ENCODE results near the gene GALNT17. TPM values are rescaled to one million over a fixed set of nuclear protein-coding genes. Genes with fewer than 3 reads are reported as not detected.
A peak's percentile ranks its signal among the peaks of the same experiment; 100 is the strongest.

Gene GALNT17
- total and polyA plus RNA-seq, 11 donors, result 16.9 to 116 (median 73.1) TPM

DNA sequence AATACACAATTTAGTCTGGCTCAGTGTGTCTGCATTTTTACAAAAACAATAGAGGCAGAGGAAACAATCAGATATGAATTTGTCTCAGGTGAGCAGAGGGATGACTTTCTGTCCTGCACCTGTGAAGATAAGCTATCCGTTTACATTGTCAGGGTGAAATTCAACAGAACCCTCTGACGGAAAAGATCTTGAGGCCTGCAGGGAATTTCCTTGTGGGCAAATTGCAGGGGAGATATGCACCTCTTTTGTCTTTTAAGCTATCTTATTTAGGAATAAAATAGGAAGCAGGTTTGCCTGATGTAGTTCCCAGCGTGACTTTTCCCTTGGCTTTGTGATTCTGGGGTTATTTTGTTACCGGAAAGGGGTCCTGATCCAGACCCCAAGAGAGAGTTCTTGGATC, 325.1 kb downstream of the GALNT17 start:
- H3K36me3 ChIP-seq, result no peaks in the 10 kb centered on the region
- no peak for ATAC-seq
- no peaks in the 10 kb centered on the region for H3K27me3 ChIP-seq
- no peak for DNase-seq
- H3K4me3 ChIP-seq, result no peak overlapping the region
- intact Hi-C loops (cut with DNase I), result loop anchor here in 1 of 10 donors (10.0 kb wide), 1 partner anchor 158 kb away; no protein-coding TSS in a partner anchor
- no peaks in the 10 kb centered on the region for H3K9me3 ChIP-seq
- WGBS, 4 donors, result 45 to 61% (median 50%) methylated on average over 4 of the region's 4 CpGs
- peaks cover 0 to 31% (median 6%) of the 10 kb centered on the region in 12 donors for H3K4me1 ChIP-seq
- H3K27ac ChIP-seq, result peak overlapping the region in 3 of 12 donors; percentile 41 to 62 (median 61)
- TF ChIP-seq POLR2A (IDR thresholded peaks at IDR 0.05) (no peak), CTCF (IDR thresholded peaks at IDR 0.05) (no peak)

DNA sequence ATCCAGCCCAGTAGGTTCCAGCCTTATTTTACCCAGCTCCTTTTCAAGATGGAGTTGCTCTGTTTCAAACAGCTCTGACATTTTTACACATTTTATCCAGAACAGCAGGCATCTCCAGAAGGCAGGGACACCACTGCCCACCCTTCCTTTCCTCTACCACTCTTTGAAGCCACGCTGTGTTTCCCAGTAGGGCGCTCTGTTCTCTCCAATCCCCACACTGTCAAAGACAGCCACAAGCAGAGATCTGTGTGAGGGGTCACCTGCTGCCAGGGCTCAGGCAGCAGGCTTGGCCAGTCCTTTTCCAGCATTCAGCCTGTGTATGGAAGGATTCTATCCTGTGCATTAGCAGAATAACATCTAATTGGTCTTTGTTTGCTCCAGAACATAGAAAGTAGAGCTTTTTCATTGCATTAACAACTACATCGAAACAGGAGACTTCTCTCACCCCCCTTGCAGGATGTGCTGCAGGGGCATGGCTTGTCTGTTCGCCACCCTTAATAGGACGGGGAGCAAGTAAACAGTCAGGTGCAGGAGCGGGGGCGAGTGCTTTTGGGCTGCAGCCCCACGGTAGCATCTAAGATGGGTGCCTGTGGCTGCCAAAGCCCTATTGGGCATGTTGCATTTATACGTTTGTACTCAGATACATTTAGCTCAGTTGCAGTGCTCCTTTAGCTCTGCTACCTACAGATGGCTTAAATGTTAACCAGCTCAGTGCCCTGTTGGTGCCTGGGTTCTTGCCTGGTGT, 326.1 kb downstream of the GALNT17 start:
- no peak overlapping the region for H3K4me3 ChIP-seq
- peak; percentile 68 to 84 (median 80) for ATAC-seq
- 31 to 40% (median 37%) methylated on average over 8 to 9 of the region's 9 CpGs for WGBS, 4 donors
- peak in 1 of 5 donors; percentile 30 for DNase-seq
- TF ChIP-seq CTCF (IDR thresholded peaks at IDR 0.05) (no peak), POLR2A (IDR thresholded peaks at IDR 0.05) (no peak)
- intact Hi-C loops (cut with DNase I), result loop anchor here in 1 of 10 donors (10.0 kb wide), 1 partner anchor 157 kb away; no protein-coding TSS in a partner anchor
- no peaks in the 10 kb centered on the region for H3K9me3 ChIP-seq
- peaks cover 0 to 32% (median 7%) of the 10 kb centered on the region in 12 donors for H3K4me1 ChIP-seq
- H3K27me3 ChIP-seq, result no peaks in the 10 kb centered on the region
- no peaks in the 10 kb centered on the region for H3K36me3 ChIP-seq
- peak overlapping the region in 8 of 12 donors; percentile 4 to 65 (median 40) for H3K27ac ChIP-seq

DNA sequence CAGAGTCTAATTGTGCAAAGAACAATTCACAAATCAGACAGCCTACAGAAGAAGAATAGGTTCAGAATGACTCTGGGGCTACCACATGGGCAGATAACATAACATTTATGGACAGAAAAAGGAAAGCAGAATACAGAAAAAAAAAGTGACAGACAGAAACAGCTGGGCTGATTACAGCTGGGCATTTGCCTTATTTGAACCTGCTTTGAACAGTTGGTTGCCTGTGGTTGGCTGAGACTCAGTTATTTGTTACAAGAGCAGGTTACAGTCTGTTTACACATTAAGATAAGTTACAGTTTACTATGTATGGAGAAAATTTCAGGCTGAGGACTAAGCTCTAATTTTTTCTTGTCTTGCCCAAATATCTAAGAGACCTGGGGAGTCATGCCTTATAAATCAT, 327.2 kb downstream of the GALNT17 start:
- intact Hi-C loops (cut with DNase I), result loop anchor here in 1 of 10 donors (10.0 kb wide), 1 partner anchor 156 kb away; no protein-coding TSS in a partner anchor
- TF ChIP-seq CTCF (IDR thresholded peaks at IDR 0.05) (no peak), POLR2A (IDR thresholded peaks at IDR 0.05) (no peak)
- H3K27ac ChIP-seq, result peak overlapping the region in 5 of 12 donors; percentile 14 to 39 (median 33)
- H3K4me1 ChIP-seq, result peaks cover 0 to 37% (median 10%) of the 10 kb centered on the region in 12 donors
- H3K4me3 ChIP-seq, result no peak overlapping the region
- DNase-seq, result no peak
- no peaks in the 10 kb centered on the region for H3K36me3 ChIP-seq
- no peaks in the 10 kb centered on the region for H3K9me3 ChIP-seq
- H3K27me3 ChIP-seq, result no peaks in the 10 kb centered on the region
- peak in 1 of 4 donors; percentile 16 for ATAC-seq

GRCh38 chr7:71461572-71461971, 329.6 kb downstream of the GALNT17 start:
- ATAC-seq, result no peak
- peak overlapping the region in 1 of 12 donors; percentile 12 for H3K27ac ChIP-seq
- no peaks in the 10 kb centered on the region for H3K27me3 ChIP-seq
- H3K9me3 ChIP-seq, result no peaks in the 10 kb centered on the region
- no peak for DNase-seq
- peaks cover 0 to 48% (median 12%) of the 10 kb centered on the region in 12 donors for H3K4me1 ChIP-seq
- WGBS, 4 donors, result 66 to 79% (median 71%) methylated on average over 9 of the region's 9 CpGs
- intact Hi-C loops (cut with DNase I), result no loop called here
- TF ChIP-seq POLR2A (IDR thresholded peaks at IDR 0.05) (no peak), CTCF (IDR thresholded peaks at IDR 0.05) (no peak)
- H3K36me3 ChIP-seq, result no peaks in the 10 kb centered on the region
- H3K4me3 ChIP-seq, result no peak overlapping the region

Data from heart left ventricle (tissue), 16 donors.